NOMO-1 treated with dmso at 0.1 percent for 144 hours (cell line): ENCODE results near the gene NAT9.
A peak's percentile ranks its signal among the peaks of the same experiment; 100 is the strongest.

Experiments used
- DNase-seq: peaks from one replicate; lab custom pipeline; 2025; ENCODE audit not compliant: unreplicated experiment; lab: John Stamatoyannopoulos, UW

The NAT9 gene, protein sequence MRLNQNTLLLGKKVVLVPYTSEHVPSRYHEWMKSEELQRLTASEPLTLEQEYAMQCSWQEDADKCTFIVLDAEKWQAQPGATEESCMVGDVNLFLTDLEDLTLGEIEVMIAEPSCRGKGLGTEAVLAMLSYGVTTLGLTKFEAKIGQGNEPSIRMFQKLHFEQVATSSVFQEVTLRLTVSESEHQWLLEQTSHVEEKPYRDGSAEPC

GRCh38 chr17:74776044-74776962 is at the start of gene NAT9:
Gene NAT9 (minus strand): TSS chr17:74776345. CDS start chr17:74775698, 647 bp downstream.
- peak; percentile 96 for DNase-seq

DNA sequence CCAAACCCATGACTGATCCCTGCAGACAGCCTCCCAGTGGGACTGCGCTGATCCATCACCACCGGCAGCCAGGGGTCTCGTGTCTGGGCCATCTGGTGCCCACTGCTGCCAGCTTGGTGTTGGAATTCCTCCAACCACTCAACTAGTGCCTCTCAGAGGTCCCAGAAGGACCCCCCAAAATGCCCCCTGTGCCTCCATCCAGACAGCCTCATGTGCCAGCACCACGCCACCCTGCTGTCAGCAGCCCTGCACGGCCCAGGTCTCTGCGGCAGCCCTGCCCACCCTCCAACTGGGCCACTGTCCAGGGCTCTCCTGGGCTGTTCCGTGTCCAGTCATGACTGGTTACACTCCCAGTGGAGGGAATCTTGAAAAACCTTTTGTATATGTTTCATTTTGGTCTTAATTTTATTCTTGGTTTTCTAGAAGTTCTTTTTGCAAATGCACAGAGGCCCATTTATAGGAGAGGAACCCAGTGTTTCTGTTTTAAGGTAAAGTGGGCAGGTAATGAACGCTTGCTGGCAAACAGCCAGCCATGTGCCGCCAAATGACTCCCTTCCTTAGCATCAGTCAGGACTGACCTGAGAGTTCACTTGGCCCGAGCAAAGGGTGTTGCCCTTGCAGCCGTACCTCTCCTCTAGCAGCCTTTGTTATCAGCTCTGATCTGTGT is 48.9 kb upstream of the NAT9 start:
- DNase-seq, result no peak

GRCh38 chr17:74822939-74823367 is 46.8 kb upstream of the NAT9 start:
- no peak for DNase-seq

- DNase-seq, result no peak
Observed at GRCh38 chr17:74822335-74822938, 46.3 kb upstream of the NAT9 start.

- no peak for DNase-seq
Observed at GRCh38 chr17:74821655-74822334, 45.6 kb upstream of the NAT9 start.

DNA sequence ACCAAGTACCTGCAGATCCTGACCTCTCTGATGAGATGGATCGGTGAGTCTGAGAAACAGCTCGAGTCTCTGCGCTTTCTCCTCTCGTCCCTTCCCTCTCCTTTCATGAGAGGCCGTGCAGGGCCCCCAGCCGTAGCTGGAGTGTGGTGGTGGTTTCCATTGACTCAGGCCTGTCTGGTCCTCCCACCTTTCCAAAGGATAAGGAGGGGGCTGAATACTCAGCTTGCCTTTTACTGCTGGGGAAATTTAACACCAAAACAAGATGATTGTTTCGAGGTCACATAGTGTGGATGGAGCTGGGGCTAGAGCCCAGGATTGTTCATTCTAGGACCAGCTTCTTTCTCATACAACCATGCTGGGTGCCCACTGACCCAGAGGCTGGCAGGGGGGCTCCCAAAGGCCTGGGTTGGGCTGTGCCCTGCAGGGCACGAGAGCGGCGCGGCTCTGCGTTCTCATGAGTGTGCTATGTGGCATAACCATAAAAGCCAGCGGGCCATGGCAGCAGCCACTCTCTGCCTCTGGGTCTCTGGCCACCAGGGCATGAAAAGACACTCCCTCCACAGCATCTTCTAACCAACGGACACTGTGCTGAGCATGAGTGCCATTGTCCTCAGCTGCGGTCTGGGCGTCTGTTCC is 43.8 kb upstream of the NAT9 start:
- no peak for DNase-seq

DNA sequence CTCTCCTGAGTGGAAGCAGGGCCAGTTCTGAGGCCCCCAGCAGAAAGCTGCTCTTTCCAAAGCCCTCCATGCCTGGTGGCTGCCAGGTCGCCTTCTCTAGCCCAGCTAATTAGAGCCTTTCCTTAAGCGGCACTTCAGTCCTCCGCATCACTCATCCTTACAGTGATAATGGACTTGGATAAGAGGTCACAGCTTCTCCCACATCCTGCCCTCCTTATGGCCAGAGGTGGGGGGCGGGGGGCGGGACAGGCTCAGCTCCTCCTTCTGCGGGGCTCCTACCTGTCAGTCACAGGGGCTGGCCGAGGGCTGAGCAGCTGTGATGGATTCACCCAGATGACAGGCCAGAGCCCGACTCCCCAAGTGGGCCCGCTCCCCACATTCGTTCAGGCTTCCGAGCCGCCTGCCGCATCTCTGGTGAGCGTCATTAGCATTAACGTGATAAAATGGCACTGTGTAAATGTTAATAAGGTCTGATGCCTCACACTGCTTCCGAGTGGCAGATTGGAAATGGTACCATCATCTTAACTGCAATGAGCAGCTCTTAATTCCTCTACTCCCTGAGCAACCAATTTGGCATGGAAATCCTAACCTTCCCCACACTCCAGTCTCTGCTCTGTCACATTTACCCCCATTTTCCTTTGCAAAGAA is 42.3 kb upstream of the NAT9 start:
- no peak for DNase-seq

DNA sequence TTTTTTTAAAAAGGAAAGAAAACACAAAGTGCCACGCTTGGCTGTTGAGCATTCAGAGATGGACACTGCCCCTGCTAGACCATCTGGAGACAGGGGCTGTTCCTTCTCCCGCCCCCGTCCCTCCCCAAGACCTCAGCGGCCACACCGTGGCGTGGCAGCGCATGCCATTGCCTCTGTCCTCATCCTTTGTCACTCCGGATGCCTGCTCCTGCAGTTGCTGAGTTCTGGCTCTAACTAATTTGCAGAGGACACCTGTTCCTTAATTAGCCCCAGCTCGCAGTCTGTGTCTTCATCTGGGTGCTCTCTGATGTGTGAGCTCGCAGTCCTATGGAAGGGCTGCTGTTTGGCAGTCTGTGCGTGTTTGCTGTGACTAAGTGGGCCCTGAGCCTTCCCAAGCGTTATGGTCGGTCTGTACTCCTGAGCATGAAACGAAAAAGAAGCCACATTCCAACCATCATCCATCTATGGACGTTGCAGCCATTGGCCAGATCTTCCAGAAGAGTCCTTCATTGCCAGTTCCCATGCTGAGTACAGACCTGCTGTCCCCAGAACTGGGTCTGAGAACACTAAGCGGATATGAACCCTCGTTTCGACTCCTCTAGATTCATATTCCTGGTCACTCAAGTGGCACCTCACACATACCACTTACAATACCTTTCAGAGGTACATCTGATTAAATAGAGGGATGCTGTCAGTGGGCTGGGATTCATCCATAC is 40.9 kb upstream of the NAT9 start:
- DNase-seq, result no peak

- DNase-seq, result no peak
Observed at GRCh38 chr17:74815550-74816370, 39.6 kb upstream of the NAT9 start.

DNA sequence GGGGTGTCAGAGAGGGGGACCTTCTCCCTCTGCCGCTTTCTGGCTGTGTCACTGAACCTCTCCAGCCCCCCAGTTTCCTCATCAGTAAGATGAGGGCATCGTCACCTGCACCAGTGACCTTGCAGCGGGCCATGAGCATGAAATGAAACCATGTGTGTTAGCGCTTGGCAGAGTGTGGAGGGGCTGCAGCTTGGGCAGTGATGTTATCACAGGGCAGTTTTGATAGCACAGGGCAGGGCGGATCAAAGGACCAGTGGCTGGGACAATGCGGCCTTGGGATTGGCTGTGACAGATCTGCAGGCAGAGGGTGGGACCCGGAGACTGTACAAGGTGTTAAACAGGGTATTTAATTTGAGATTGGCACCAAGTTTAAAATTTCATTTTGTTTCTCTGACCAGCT is 38.9 kb upstream of the NAT9 start:
- DNase-seq, result no peak

- no peak for DNase-seq
Observed at GRCh38 chr17:74814453-74814852, 38.3 kb upstream of the NAT9 start.

GRCh38 chr17:74812109-74813009 is 36.2 kb upstream of the NAT9 start:
- DNase-seq, result peak; percentile 18

GRCh38 chr17:74810699-74811485 is 34.7 kb upstream of the NAT9 start:
- no peak for DNase-seq

DNA sequence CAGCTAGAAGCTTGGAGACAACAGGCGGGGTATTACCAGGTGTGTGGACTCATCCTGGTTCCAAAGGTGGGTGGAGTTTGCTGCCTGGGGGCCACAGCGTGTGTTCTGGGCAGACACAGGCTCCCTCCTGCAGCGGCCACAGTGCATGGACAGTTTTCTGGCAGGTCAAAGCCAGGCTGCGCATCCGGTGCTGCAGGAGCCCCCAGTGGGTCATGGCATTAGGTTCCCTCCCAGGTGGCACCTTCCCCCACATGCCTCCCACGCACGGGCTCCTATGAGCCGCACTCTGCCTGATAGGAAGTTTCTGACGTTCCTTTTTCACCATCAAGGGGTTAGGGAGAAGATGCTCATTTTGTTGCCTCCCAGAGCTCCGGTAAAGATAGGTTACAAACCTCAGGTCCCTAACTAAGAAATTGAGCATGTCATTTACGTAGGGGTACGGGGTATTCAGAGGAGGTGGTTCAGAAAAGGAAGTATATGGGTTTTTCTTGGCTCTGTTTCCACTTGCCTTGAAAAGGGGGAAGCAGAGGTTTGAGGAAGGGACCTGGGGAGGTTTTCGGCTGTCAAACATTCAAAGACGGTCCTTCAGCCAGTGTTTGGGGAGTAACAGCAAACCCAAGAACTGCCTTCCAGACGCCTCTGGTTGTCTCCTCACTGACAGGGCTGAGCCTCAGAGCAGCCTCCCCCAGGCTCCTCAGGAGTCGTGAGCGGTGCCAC is 32.7 kb upstream of the NAT9 start:
- no peak for DNase-seq

- no peak for DNase-seq
Observed at GRCh38 chr17:74807925-74808324, 31.8 kb upstream of the NAT9 start.

DNA sequence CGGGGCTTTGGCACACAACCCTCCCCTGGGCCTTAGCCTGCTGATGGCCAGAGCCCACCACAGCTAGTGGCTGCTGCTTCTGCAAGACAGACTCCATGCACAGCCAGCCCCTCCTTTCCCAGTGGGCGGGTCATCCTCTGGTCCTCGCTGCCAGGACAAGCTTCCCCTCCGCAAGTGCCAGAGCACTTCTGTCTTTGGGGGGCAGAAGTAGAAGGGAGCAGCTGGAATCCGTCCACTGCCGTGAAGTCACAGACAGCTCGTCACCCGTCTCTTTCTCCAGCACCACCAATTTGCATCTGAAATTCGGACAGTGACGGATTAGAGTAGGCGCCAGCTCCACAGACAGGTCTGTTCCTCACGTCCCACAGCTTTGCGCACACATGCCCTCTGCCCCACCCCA is 31.3 kb upstream of the NAT9 start:
- no peak for DNase-seq
